Glomerular visceral epithelial cell (primary cell): Measurements from ENCODE around the gene PMP22.
"Not testable (repeated sequence)": the region's sequence is repeated elsewhere in the genome, so short reads cannot be mapped to it uniquely, and the experiment has no call there.

Experiments used
- DNase-seq: peaks from one replicate; pipeline ENCODE4 v3.0.0-alpha.2; 2016; ENCODE audit errors: extremely low spot score

PMP22 gene

DNA sequence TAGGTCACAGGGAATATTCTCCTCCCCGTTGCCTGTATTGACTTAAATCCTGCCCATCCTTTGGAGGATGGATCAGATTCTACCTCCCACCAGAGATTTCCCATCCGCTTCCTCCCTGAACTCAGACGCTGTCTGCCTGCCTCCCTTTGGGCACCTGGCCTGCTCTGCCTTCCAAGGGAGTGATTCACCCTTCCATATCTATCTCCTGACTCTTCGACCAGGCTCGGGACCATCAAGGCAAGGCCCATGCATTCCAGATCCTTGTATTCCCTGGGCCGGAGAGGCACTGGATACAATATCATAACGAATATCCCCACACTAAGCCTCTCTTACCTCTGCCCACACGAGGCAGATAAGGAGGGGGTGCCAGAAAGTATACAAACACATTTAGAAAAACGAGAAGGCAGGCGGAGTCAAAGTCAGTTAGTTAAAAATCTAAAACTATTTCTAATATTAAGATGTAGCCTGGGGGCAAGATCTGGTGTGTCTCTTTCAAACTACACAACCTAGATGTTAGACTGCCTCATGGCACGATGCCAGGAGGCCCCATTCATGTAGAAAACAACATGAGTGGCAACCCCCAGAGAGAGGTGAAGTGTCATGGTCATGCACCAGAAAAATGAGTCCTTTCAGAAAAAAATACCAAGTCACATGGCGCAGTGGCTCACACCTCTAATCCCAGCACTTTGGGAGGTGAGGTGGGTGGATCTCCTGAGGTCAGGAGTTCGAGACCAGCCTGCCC lies 9.2 kb downstream of the PMP22 start:
- no peak for DNase-seq

DNA sequence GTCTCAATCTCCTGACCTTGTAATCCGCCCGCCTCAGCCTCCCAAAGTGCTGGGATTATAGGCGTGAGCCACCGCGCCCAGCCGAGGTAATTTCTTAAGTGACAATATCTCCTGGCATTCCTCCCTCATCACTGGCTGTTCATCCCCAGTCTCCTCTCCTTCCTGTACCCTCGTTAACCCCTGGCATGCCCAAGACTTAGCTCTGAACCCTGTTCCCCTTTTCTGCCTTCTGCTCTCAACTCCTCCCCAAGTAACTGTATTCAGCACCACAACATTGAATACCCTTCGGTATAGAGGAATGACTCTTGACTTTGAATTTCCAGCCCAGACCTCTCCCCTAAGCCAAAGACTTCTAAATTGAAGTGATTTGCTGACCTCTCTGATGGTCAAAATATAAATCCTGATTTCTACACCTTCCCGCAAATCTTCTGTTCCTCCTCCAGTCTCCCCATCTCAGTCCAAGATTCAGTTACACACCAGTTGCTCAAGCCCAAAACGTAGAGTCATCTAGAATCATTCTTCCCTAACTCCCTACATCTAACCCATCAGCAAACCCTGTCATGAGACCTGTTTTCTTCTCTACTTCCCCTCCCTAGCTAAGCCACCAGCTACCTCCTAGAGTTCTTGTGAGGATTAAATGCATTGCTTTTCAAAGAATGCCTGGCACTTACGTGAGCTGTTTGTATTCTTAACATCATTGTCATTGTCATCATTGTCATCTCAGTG lies 14.8 kb downstream of the PMP22 start:
- no peak for DNase-seq

DNA sequence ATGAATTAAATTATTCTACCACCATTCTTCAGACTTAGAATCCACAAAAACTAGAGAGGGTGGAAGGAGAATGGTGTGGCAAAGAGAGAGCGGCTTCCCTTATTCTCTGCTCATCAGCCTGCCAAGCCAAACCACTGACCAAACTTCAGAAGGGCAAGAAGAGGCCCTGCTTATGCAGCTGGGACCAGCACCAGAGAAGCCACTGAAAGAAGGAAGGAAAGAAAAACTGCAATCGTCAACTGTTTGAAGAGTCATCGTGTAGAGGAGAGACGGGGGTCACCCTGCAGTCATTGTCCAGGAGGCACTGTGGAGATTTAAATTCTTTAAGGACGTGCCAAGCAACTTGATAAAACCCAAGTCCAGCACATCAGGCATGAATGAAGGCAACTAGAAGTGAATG lies 15.6 kb downstream of the PMP22 start:
- no peak for DNase-seq

GRCh38 chr17:15247891-15248529 lies 17.1 kb downstream of the PMP22 start:
- peak; percentile 8 for DNase-seq

DNA sequence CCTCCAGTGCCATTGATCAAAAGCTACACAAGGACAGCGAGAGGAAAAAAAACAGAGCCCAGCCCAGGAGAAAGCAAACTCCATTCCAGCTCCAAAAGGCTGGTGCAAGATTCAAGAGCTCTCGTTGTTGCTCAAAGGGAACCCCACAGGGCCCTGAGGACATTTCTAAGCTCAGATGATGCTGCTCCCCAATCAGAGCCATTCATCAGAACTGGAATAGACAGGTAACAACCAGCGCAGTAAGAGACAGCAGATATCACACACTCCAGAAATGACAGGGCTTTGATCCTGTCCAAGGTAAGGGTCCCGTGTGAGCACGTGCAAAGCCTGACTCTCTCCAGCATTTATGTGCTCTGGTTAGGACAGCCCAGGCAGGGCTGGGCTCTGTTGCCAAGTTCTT lies 20.1 kb downstream of the PMP22 start:
- no peak for DNase-seq

DNA sequence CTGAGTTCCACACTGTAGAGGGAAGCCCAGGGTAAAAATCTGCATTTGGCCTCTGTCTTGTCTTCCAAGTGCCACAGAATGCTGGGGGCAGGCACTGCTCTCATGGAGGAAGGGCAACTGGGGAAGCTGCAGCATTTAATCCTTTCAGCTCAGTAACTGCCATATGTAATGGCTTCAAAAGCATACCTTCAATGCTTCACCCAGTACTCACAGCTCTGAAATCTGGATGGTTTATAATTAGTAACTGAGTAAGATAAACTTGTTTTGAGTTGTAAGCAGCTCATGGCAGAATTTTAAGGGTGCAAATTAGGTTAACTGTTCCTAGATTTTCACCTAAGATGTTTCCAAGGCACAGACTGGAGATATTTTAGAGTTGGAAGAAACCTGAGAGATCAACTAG lies 24.5 kb downstream of the PMP22 start:
- no peak for DNase-seq

- no peak for DNase-seq
These were observed 25.6 kb downstream of the PMP22 start for GRCh38 chr17:15239491-15239890.

GRCh38 chr17:15238676-15239422 lies 26.3 kb downstream of the PMP22 start:
- no peak for DNase-seq

- DNase-seq: no peak
These were observed 27.1 kb downstream of the PMP22 start for GRCh38 chr17:15238057-15238456.

- no peak for DNase-seq
These were observed 28.1 kb downstream of the PMP22 start for GRCh38 chr17:15237106-15237425.

DNA sequence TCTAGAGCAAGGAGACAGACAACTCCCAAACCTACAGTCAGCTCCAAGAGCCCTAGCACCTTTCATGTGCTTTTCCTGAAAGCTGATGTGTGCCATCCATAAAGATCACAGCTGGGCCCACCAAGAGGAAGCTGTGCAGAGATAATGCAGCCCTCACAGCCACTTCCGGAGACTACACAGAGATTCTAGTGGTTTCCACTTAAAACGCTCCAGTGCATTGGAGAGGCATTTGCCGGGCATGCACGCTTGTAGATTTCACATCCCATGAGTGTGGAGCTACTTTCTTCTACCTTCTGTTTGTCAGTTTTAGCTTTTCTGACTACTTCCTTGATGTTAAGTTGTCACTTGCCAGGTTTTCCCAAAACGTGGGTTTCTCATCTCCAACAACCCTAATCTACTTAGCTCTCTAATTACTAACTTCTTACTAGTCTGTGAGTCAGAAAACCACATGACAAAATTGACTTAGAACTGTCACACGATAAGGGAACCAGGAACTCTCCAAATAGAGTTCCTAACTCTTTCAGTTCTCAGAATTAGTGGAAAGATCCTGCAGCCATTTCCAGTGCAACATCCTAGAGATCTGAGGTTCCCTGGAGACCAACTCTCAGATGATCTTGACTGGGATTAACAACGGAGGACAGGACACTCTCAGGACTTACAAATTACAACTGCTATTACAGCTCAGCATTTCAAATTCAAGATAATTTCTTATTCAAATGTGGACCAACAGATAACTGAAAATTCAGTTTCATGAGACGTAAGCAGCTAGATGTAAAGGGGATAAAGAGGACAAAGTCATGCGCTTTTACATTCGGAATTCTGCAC lies 28.6 kb downstream of the PMP22 start:
- DNase-seq: peak; percentile 32

GRCh38 chr17:15233971-15234370 lies 31.2 kb downstream of the PMP22 start:
- DNase-seq: no peak

GRCh38 chr17:15233022-15233805 lies 31.9 kb downstream of the PMP22 start:
- peak; percentile 18 for DNase-seq

DNA sequence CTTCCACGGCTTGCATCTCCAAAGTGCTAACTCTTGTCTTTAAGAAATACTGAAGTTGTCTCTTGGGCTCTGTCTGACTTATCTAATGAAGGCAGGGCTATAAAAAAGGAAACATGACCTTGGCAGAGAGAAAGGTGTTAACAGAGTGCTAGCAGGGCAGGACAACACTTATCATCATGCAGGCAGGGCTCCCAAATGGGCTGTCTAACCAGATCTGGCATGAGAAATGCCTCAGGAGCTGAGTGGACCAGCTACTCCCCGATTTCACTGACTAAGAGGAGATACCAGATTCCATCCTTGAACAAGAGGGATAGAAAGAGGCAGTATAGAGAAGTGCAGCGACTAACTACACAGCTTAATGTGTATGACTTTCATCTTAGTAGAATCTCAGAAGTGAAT lies 32.6 kb downstream of the PMP22 start:
- DNase-seq: no peak

GRCh38 chr17:15231851-15232516 lies 33.1 kb downstream of the PMP22 start:
- DNase-seq: no peak

DNA sequence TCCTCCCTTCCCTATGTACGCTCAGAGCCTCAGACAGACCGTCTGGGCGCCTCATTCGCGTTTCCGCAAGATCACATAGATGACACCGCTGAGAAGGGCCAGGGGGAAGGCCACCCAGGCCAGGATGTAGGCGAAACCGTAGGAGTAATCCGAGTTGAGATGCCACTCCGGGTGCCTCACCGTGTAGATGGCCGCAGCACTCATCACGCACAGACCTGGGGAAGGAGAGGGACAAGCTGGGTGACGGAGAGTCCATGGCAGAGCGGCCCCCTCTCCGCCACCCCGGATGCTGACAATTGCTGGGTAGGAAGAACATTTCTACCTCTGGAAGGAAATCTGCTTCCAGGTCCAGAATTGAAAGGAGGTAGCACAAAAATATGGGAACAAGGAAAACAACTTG lies 34.3 kb downstream of the PMP22 start:
- no peak for DNase-seq

GRCh38 chr17:15221827-15222226 lies 43.3 kb downstream of the PMP22 start:
- DNase-seq: not testable (repeated sequence)

GRCh38 chr17:15220785-15221184 lies 44.3 kb downstream of the PMP22 start:
- no peak for DNase-seq

DNA sequence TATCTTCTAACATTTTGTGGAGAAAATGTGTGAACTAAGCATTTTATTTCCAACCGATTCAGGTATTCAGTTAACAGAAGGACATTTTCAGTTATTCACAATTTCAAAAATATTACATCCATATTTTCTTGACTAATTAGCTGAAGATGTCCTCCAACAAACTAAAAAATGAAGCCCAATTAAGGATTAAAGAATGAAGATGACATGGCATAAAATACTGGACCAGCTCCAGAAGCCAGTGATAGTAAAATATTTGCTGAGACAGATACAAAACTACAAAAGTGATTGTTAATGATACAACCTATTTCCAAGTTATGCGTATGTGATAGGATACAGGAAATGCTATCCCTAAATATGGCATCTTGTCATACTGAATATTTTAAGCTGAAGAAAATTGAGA lies 48.6 kb downstream of the PMP22 start:
- no peak for DNase-seq
